Ovary (tissue), 9 donors: ENCODE results near the gene RASGRP1. TPM values are rescaled to one million over a fixed set of nuclear protein-coding genes. Genes with fewer than 3 reads are reported as not detected.
A peak's percentile ranks its signal among the peaks of the same experiment; 100 is the strongest.

Source experiments
- DNase-seq, 5 donors: peaks; one replicate each; pipeline ENCODE4 v3.0.0-alpha.2; 2019 to 2020
- H3K27ac ChIP-seq, 2 donors: fragments of 200-600 bp; one replicate each; pipeline versions ENCODE4 v1.5.1 to v1.8.0; 2019 to 2022
- H3K27me3 ChIP-seq: fragments of 200-600 bp; one replicate; pipeline ENCODE4 v1.8.0; 2022
- H3K36me3 ChIP-seq: fragments of 200-600 bp; sonication (generic); one replicate; pipeline ENCODE4 v1.5.1; 2019
- H3K4me1 ChIP-seq: one replicate; pipeline ENCODE4 v1.8.1; 2013; ENCODE audit warnings: mild to moderate bottlenecking, moderate library complexity; ENCODE audit not compliant: insufficient read depth
- H3K4me3 ChIP-seq: fragments of 200-600 bp; sonication (generic); one replicate; pipeline ENCODE4 v1.5.1; 2017
- H3K9me3 ChIP-seq, 2 donors: fragments of 200-600 bp in 1 of 2; sonication (generic) in 1 of 2; one replicate each; pipeline versions ENCODE4 v1.5.1 to v1.8.1; 2013 to 2019; ENCODE audit warnings: mild to moderate bottlenecking in 1 of 2, moderate library complexity in 1 of 2
- EP300 ChIP-seq: sonication (generic); formaldehyde crosslinking; IDR thresholded peaks from one replicate; pipeline ENCODE4 v1.6.1; 2017; ENCODE audit warnings: antibody characterized with exemption
- POLR2A ChIP-seq: fragments of 450-650 bp; IDR thresholded peaks from one replicate; pipeline ENCODE4 v1.6.1; 2017; ENCODE audit warnings: antibody characterized with exemption, mild to moderate bottlenecking, moderate library complexity
- WGBS, 3 donors: extraction: QIAGEN DNeasy Blood & Tissue Kit in 1 of 3; methylation state at CpG; one replicate each; pipeline versions ENCODE4 v1.1.5 to v1.1.7; 2013 to 2017; 5-methylcytosine and 5-hydroxymethylcytosine counted together
- intact Hi-C, 4 donors: fragments of 100-400 bp; cut with DNase I; formaldehyde crosslinking; loops; one replicate each; pipeline versions ENCODE4 v1.11.0 to v1.15.1; 2022 to 2023
- polyA plus RNA-seq, 2 donors: library from polyadenylated mRNA; stranded (reverse); fragments of 200-250 nt in 1 of 2; fragments of 350-450 nt in 1 of 2; fragmentation: Illumina TruSeq in 1 of 2; extraction: RNeasy Lipid Tissue Mini Kit (QIAGEN cat#74804) in 1 of 2; gene quantifications; one replicate each; pipeline ENCODE4 v1.2.3, GENCODE V29; 2013 to 2014
- total RNA-seq, 7 donors: library from RNA; depleted of rRNA in 2 of 7; stranded (reverse); fragments of >200 nt in 2 of 7; fragmentation: NEBNext Ultra II Directional in 3 of 7; extraction: Animal tissue kit (Norgen Biotek cat#: 25700) in 3 of 7; gene quantifications; one replicate each; pipeline versions ENCODE4 v1.1.0 to v1.2.4, GENCODE V29; 2016 to 2023
- TF ChIP-seq, protein P1 (sequence below), 3 donors: fragments of 450-650 bp in 2 of 3; fragments of 200-600 bp in 1 of 3; IDR thresholded peaks; one replicate each; pipeline versions ENCODE4 v1.5.1 to v1.8.0; 2016 to 2022; ENCODE audit warnings: antibody characterized with exemption in 3 of 3, mild to moderate bottlenecking in 1 of 3
- donor health status: DM: no; HTN: no; CAD: no; lungs with moderate emphysema.
- donor health status: DM: no; HTN: no; CAD: no.
- donor health status: Bipolar disorder and iron deficiency.
- donor health status: DM: yes; HTN: yes; CAD: no.
- donor health status: DM: no; HTN: no; CAD: no.
- donor health status: DM: yes; HTN: yes; CAD: no.

RASGRP1 gene
- total and polyA plus RNA-seq, 9 donors: 0.13 to 15.5 (median 1.0) TPM

GRCh38 chr15:38536201-38536676, 28.4 kb downstream of the RASGRP1 start:
- DNase-seq: peak in 2 of 5 donors; percentile 20 to 59
- no peaks in the 10 kb centered on the region for H3K27me3 ChIP-seq
- no peaks in the 10 kb centered on the region for H3K9me3 ChIP-seq
- WGBS, 3 donors: 12 to 15% (median 15%) methylated on average over 3 of the region's 3 CpGs
- intact Hi-C loops: no loop called here
- H3K27ac ChIP-seq: no peak overlapping the region
- no peaks in the 10 kb centered on the region for H3K36me3 ChIP-seq
- H3K4me3 ChIP-seq: no peak overlapping the region
- no peaks in the 10 kb centered on the region for H3K4me1 ChIP-seq
- TF ChIP-seq, protein P1, sequence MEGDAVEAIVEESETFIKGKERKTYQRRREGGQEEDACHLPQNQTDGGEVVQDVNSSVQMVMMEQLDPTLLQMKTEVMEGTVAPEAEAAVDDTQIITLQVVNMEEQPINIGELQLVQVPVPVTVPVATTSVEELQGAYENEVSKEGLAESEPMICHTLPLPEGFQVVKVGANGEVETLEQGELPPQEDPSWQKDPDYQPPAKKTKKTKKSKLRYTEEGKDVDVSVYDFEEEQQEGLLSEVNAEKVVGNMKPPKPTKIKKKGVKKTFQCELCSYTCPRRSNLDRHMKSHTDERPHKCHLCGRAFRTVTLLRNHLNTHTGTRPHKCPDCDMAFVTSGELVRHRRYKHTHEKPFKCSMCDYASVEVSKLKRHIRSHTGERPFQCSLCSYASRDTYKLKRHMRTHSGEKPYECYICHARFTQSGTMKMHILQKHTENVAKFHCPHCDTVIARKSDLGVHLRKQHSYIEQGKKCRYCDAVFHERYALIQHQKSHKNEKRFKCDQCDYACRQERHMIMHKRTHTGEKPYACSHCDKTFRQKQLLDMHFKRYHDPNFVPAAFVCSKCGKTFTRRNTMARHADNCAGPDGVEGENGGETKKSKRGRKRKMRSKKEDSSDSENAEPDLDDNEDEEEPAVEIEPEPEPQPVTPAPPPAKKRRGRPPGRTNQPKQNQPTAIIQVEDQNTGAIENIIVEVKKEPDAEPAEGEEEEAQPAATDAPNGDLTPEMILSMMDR (IDR thresholded peaks at IDR 0.05): no peak

GRCh38 chr15:38535491-38536200, 29.0 kb downstream of the RASGRP1 start:
- intact Hi-C loops: no loop called here
- no peak for TF ChIP-seq POLR2A
- TF ChIP-seq, protein P1 (IDR thresholded peaks at IDR 0.05): no peak
- no peak for TF ChIP-seq EP300
- no peak overlapping the region for H3K27ac ChIP-seq
- H3K4me3 ChIP-seq: no peak overlapping the region
- no peaks in the 10 kb centered on the region for H3K27me3 ChIP-seq
- no peaks in the 10 kb centered on the region for H3K36me3 ChIP-seq
- WGBS, 3 donors: 76 to 89% (median 76%) methylated on average over 8 of the region's 8 CpGs
- no peak for DNase-seq
- H3K4me1 ChIP-seq: no peaks in the 10 kb centered on the region
- H3K9me3 ChIP-seq: no peaks in the 10 kb centered on the region

DNA sequence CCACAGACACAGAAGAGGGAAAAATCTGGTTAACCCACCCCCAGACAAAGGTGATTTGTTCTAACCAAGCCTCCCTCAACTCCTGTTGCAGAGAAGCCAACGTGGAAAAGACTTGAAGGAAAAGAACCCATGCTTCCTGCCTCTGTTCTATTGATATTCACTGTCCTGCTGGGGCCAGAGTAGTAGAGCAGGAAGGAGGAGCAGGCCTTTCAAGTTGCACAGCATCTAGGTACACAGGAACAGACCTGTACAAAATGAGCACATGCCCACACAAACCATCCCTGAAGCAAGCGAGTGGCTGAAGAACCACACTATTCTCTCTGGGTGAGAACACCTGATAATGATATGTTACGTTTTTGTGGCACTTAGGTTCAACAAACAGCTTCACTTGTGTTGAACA, 29.9 kb downstream of the RASGRP1 start:
- no peak for DNase-seq
- WGBS, 3 donors: 82 to 84% (median 84%) methylated on average over 3 of the region's 3 CpGs
- Histone ChIP-seq H3K36me3 (no peaks in the 10 kb centered on the region), H3K27me3 (no peaks in the 10 kb centered on the region), H3K27ac (no peak overlapping the region), H3K9me3 (no peaks in the 10 kb centered on the region), H3K4me1 (no peaks in the 10 kb centered on the region), H3K4me3 (no peak overlapping the region)
- intact Hi-C loops: no loop called here
- TF ChIP-seq, protein P1 (IDR thresholded peaks at IDR 0.05): no peak

- TF ChIP-seq EP300 (no peak), POLR2A (no peak)
- TF ChIP-seq, protein P1 (IDR thresholded peaks at IDR 0.05): no peak
- Histone ChIP-seq H3K9me3 (no peaks in the 10 kb centered on the region), H3K36me3 (no peaks in the 10 kb centered on the region), H3K4me1 (no peaks in the 10 kb centered on the region), H3K27me3 (no peaks in the 10 kb centered on the region), H3K27ac (no peak overlapping the region), H3K4me3 (no peak overlapping the region)
- no peak for DNase-seq
- intact Hi-C loops: no loop called here
Measured at GRCh38 chr15:38533926-38534325, 30.7 kb downstream of the RASGRP1 start.
